HepG2 (cell line): ENCODE results near the gene AMPD2. TPM values are rescaled to one million over a fixed set of nuclear protein-coding genes. Genes with fewer than 3 reads are reported as not detected.

Experiments
- ARNT ChIP-seq: fragments of 450-650 bp; IDR thresholded peaks from 2 replicates; pipeline ENCODE4 v1.6.1; 2017
- ATAD3A ChIP-seq: sonication (generic); formaldehyde crosslinking; IDR thresholded peaks from 2 replicates; pipeline ENCODE4 v1.4.0; 2020; ENCODE audit warnings: missing genetic modification reagents
- DNMT3B ChIP-seq: conservative IDR thresholded peaks from 2 replicates; pipeline ENCODE4 v1.6.1; 2016; ENCODE audit warnings: missing biosample characterization, control low read depth
- GABPA ChIP-seq, 2 experiments: IDR thresholded peaks; 2 replicates each; pipeline ENCODE4 v1.6.1; 2011 to 2016; ENCODE audit warnings: low read depth in 2 of 2, low read length in 1 of 2, missing biosample characterization in 1 of 2, missing genetic modification characterization in 1 of 2
- HOXA3 ChIP-seq: sonication (generic); formaldehyde crosslinking; IDR thresholded peaks from 2 replicates; pipeline ENCODE4 v1.5.0; 2020; ENCODE audit warnings: missing genetic modification reagents
- MED1 ChIP-seq: sonication (generic); formaldehyde crosslinking; IDR thresholded peaks from 2 replicates; pipeline ENCODE4 v1.4.0; 2020; ENCODE audit warnings: missing genetic modification reagents
- TERF1 ChIP-seq: sonication (generic); formaldehyde crosslinking; IDR thresholded peaks from 2 replicates; pipeline ENCODE4 v1.8.0; 2022; ENCODE audit warnings: mild to moderate bottlenecking, missing genetic modification reagents, moderate library complexity
- ZBTB14 ChIP-seq: sonication (generic); formaldehyde crosslinking; IDR thresholded peaks from 2 replicates; pipeline ENCODE4 v1.4.0; 2020; ENCODE audit warnings: missing genetic modification reagents
- ZBTB40 ChIP-seq, 2 experiments: fragments of 450-650 bp in 1 of 2; sonication (generic) in 1 of 2; formaldehyde crosslinking in 1 of 2; IDR thresholded peaks; 2 replicates each; pipeline versions ENCODE4 v1.6.1 to v1.8.0; 2016 to 2022; ENCODE audit warnings: antibody characterized with exemption in 1 of 2, mild to moderate bottlenecking in 1 of 2, missing genetic modification reagents in 1 of 2
- ZFY ChIP-seq: sonication (generic); formaldehyde crosslinking; IDR thresholded peaks from 2 replicates; pipeline ENCODE4 v1.4.0; 2020; ENCODE audit warnings: missing genetic modification reagents
- ZIK1 ChIP-seq: sonication (generic); formaldehyde crosslinking; IDR thresholded peaks from 2 replicates; pipeline ENCODE4 v1.5.0; 2020; ENCODE audit warnings: mild to moderate bottlenecking, low read depth, missing genetic modification reagents, borderline replicate concordance
- ZNF160 ChIP-seq: sonication (generic); formaldehyde crosslinking; IDR thresholded peaks from 2 replicates; pipeline ENCODE4 v1.8.0; 2022; ENCODE audit warnings: mild to moderate bottlenecking, inconsistent platforms, missing genetic modification reagents
- ZNF251 ChIP-seq: sonication (generic); formaldehyde crosslinking; IDR thresholded peaks from 2 replicates; pipeline ENCODE4 v1.9.0; 2021; ENCODE audit warnings: mild to moderate bottlenecking, missing genetic modification reagents
- ZNF350 ChIP-seq: sonication (generic); formaldehyde crosslinking; IDR thresholded peaks from 2 replicates; pipeline ENCODE4 v1.4.0; 2020; ENCODE audit warnings: mild to moderate bottlenecking, low read depth, missing genetic modification reagents, borderline replicate concordance
- ZNF639 ChIP-seq: conservative IDR thresholded peaks from 2 replicates; pipeline ENCODE4 v1.6.1; 2018; ENCODE audit warnings: missing genetic modification reagents
- ZNF749 ChIP-seq: sonication (generic); formaldehyde crosslinking; IDR thresholded peaks from 2 replicates; pipeline ENCODE4 v1.8.0; 2022; ENCODE audit warnings: mild to moderate bottlenecking, missing genetic modification reagents, moderate library complexity, borderline replicate concordance
- ZNF816 ChIP-seq: sonication (generic); formaldehyde crosslinking; IDR thresholded peaks from 2 replicates; pipeline ENCODE4 v1.8.0; 2022; ENCODE audit warnings: missing genetic modification reagents, mild to moderate bottlenecking, borderline replicate concordance
- ZNF879 ChIP-seq: sonication (generic); formaldehyde crosslinking; IDR thresholded peaks from 2 replicates; pipeline ENCODE4 v1.8.1; 2023; ENCODE audit warnings: missing genetic modification reagents
- polyA plus RNA-seq, 8 experiments: library from polyadenylated mRNA; depleted of rRNA in 3 of 8; stranded (reverse) in 7 of 8; unstranded in 1 of 8; fragments of >200 nt; fragmentation: Illumina TruSeq in 4 of 8; extraction: Trizol in 4 of 8; gene quantifications; 2 replicates each; pipeline versions ENCODE4 v1.2.1 to v1.2.3, GENCODE V29; 2011 to 2016; ENCODE audit warnings: low read depth in 4 of 8, missing spikeins in 1 of 8, mixed read lengths in 1 of 8; ENCODE audit not compliant: insufficient read depth in 1 of 8
- total RNA-seq, 5 experiments: library from RNA; depleted of rRNA; stranded (reverse); fragments of >200 nt; fragmentation: Illumina TruSeq; extraction: Trizol; gene quantifications; 2 replicates each; pipeline ENCODE4 v1.2.3, GENCODE V29; 2016; ENCODE audit warnings: low read depth in 1 of 5

The AMPD2 gene
- total and polyA plus RNA-seq, 2 of the 13 experiments (the other 11 are each of a cell fraction or from before 2014, with no cell fraction given), result 62.3 to 82.0 TPM

- TF ChIP-seq ZBTB40 (IDR thresholded peaks at IDR 0.05), result no peak
- TF ChIP-seq ZBTB40 (CRISPR knock-in tag; IDR thresholded peaks at IDR 0.05), result no peak
- TF ChIP-seq ZNF160 (CRISPR knock-in tag), result no peak
- TF ChIP-seq ZNF879, result no peak
- no peak for TF ChIP-seq ZIK1 (CRISPR knock-in tag)
- TF ChIP-seq ZBTB14, result no peak
- 0 out of 2 replicates have a peak, but pooled peaks have one; percentile 78 for TF ChIP-seq ZNF816
- TF ChIP-seq ZNF350 (CRISPR knock-in tag), result no peak
- TF ChIP-seq HOXA3 (CRISPR knock-in tag), result peak; percentile 48; the same call in 1 of the 2 replicates
- no peak for TF ChIP-seq ARNT
- TF ChIP-seq ATAD3A (CRISPR knock-in tag), result no peak
- no peak for TF ChIP-seq DNMT3B (CRISPR knock-in tag)
- TF ChIP-seq ZNF639, result no peak
- no peak for TF ChIP-seq MED1 (CRISPR knock-in tag)
- TF ChIP-seq ZFY, result peak; percentile 47; the same call in 1 of the 2 replicates
- no peak for TF ChIP-seq ZNF251 (CRISPR knock-in tag)
- no peak for TF ChIP-seq ZNF749 (CRISPR knock-in tag)
- TF ChIP-seq GABPA (IDR thresholded peaks at IDR 0.05; ENCODE audit: low read depth, low read length), result peak; percentile 69
- TF ChIP-seq GABPA (CRISPR knock-in tag; IDR thresholded peaks at IDR 0.05; ENCODE audit: low read depth), result peak; percentile 89
- no peak for TF ChIP-seq TERF1 (CRISPR knock-in tag)
Observed at GRCh38 chr1:109620841-109621286, 1.2 kb downstream of the AMPD2 start (continued).
